ENCODE data around the gene SSX5. TPM values are rescaled to one million over a fixed set of nuclear protein-coding genes. Genes with fewer than 3 reads are reported as not detected.
"Not testable (repeated sequence)": the region's sequence is repeated elsewhere in the genome, so short reads cannot be mapped to it uniquely, and the experiment has no call there.

SSX5 gene
- total RNA-seq (ENCODE audit: unreplicated experiment), result not detected
- long read RNA-seq, partial matches to known transcripts, result 1 of 1 reads
- long read RNA-seq, other reads (novel, unspliced or antisense), result 0 of 1 reads

GRCh38 chrX:48196745-48197201 lies at the start of gene SSX5:
SSX5 (minus strand) TSS chrX:48196795; CDS start chrX:48195358, 1,437 bp downstream.
- Mint-ChIP-seq H3K36me3 (ENCODE audit: low read depth, unreplicated experiment) (no peaks in the 10 kb centered on the region), H3K4me3 (ENCODE audit: unreplicated experiment) (no peak within 1 kb of the TSS), H3K27ac (ENCODE audit: unreplicated experiment) (no peak within 1 kb of the TSS), H3K4me1 (ENCODE audit: unreplicated experiment) (no peaks in the 10 kb centered on the region), H3K9me3 (ENCODE audit: unreplicated experiment) (no peaks in the 10 kb centered on the region), H3K27me3 (ENCODE audit: unreplicated experiment) (no peaks in the 10 kb centered on the region)
- DNase-seq (ENCODE audit: low spot score), result no peak
- no peak for TF ChIP-seq CTCF (IDR thresholded peaks at IDR 0.05; ENCODE audit: unreplicated experiment)

DNA sequence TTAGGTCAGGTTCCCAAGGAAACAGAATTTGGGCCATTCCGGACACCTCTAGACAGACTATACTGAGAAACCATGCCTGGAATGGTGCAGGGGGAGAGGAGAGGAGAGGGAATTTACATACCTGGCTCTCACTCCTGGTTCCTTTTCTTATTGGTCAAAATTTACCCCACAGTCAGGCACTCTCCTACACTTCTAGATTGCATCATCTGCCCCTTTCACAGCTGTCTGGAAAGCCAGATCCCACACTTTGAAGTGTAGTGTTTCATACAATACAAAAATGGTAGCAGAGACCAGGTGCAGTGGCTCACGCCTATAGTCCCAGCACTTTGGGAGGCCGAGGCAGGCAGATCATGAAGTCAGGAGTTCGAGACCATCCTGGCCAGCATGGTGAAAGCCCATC lies 27.6 kb upstream of the SSX5 start:
- not testable (repeated sequence) for H3K4me3 Mint-ChIP-seq (ENCODE audit: unreplicated experiment); H3K36me3 Mint-ChIP-seq (ENCODE audit: low read depth, unreplicated experiment); H3K27me3 Mint-ChIP-seq (ENCODE audit: unreplicated experiment); H3K27ac Mint-ChIP-seq (ENCODE audit: unreplicated experiment); H3K4me1 Mint-ChIP-seq (ENCODE audit: unreplicated experiment); DNase-seq (ENCODE audit: low spot score); H3K9me3 Mint-ChIP-seq (ENCODE audit: unreplicated experiment)

DNA sequence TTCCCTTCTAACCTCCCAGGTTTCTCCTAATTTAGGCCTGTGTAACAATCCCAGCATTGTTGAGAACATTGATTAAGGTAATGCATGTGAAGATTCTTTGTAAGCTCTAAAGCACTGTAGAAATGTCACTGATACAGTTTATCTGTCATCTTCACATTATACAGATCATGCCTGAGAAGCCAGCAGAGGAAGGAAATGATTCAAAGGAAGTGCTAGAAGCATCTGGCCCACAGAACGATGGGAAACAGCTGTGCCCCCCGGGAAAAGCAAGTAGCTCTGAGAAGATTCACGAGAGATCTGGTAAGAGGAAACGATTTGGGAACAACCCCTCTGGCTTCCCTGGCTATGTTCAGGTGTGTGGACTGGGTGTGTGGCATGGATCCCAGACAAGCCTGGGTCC lies 17.7 kb upstream of the SSX5 start:
- not testable (repeated sequence) for H3K27me3 Mint-ChIP-seq (ENCODE audit: unreplicated experiment); H3K36me3 Mint-ChIP-seq (ENCODE audit: low read depth, unreplicated experiment); H3K9me3 Mint-ChIP-seq (ENCODE audit: unreplicated experiment); H3K4me3 Mint-ChIP-seq (ENCODE audit: unreplicated experiment); H3K4me1 Mint-ChIP-seq (ENCODE audit: unreplicated experiment)
- peak overlapping the region; percentile 27 for H3K27ac Mint-ChIP-seq (ENCODE audit: unreplicated experiment)
- peak; percentile 3 for DNase-seq (ENCODE audit: low spot score)

- not testable (repeated sequence) for H3K4me1 Mint-ChIP-seq (ENCODE audit: unreplicated experiment); H3K27me3 Mint-ChIP-seq (ENCODE audit: unreplicated experiment); H3K4me3 Mint-ChIP-seq (ENCODE audit: unreplicated experiment); H3K36me3 Mint-ChIP-seq (ENCODE audit: low read depth, unreplicated experiment); H3K9me3 Mint-ChIP-seq (ENCODE audit: unreplicated experiment)
- DNase-seq (ENCODE audit: low spot score), result peak; percentile 2
- peak overlapping the region; percentile 83 for H3K27ac Mint-ChIP-seq (ENCODE audit: unreplicated experiment)
Observed at GRCh38 chrX:48190024-48190423, 6.6 kb downstream of the SSX5 start.

- H3K4me1 Mint-ChIP-seq (ENCODE audit: unreplicated experiment); DNase-seq (ENCODE audit: low spot score); H3K27ac Mint-ChIP-seq (ENCODE audit: unreplicated experiment); H3K27me3 Mint-ChIP-seq (ENCODE audit: unreplicated experiment); H3K9me3 Mint-ChIP-seq (ENCODE audit: unreplicated experiment); H3K36me3 Mint-ChIP-seq (ENCODE audit: low read depth, unreplicated experiment); H3K4me3 Mint-ChIP-seq (ENCODE audit: unreplicated experiment): not testable (repeated sequence)
Observed at GRCh38 chrX:48181882-48182281, 14.7 kb downstream of the SSX5 start.

DNA sequence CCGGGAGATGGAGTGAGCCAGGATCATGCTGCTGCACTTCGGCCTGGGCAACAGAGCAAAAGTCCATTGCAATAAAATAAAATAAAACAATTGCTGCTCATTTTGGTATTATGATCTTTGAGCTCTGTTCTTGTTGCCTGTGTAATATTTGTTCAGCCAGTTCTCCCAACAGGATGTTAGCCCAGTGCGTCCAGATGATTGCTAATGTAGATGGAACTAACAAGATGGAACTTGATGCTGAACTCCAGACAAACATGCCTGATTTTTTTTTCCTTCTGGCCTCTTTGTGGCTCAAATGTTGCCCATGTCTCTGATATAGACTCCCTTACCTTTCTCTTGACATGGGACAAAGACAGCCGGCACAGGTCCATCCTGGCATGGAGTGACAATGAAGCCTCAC lies 15.8 kb downstream of the SSX5 start:
- Mint-ChIP-seq H3K4me3 (ENCODE audit: unreplicated experiment) (no peak overlapping the region), H3K9me3 (ENCODE audit: unreplicated experiment) (no peaks in the 10 kb centered on the region), H3K27ac (ENCODE audit: unreplicated experiment) (no peak overlapping the region), H3K4me1 (ENCODE audit: unreplicated experiment) (no peaks in the 10 kb centered on the region), H3K36me3 (ENCODE audit: low read depth, unreplicated experiment) (no peaks in the 10 kb centered on the region), H3K27me3 (ENCODE audit: unreplicated experiment) (peaks cover 3% of the 10 kb centered on the region)
- DNase-seq (ENCODE audit: low spot score), result no peak
- no peak for TF ChIP-seq CTCF (IDR thresholded peaks at IDR 0.05; ENCODE audit: unreplicated experiment)

DNA sequence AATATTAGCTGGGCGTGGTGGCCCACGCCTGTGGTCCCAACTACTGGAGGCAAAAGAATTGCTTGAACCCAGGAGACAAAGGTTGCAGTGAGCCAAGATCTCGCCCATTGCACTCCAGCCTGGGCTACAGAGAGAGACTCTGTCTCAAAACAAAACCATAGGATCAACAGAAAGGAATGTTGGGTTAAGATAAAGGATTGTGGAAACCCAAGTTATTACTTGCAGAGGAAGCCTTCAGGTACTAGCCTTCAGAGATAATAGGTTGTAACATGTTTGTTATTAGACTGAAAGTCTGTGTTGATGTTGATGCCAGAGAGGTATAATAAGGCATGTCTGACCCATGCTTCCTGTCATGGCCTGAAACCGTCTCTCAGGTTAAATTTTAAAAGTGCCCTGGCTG lies 16.9 kb downstream of the SSX5 start:
- TF ChIP-seq CTCF (IDR thresholded peaks at IDR 0.05; ENCODE audit: unreplicated experiment), result no peak
- Mint-ChIP-seq H3K4me3 (ENCODE audit: unreplicated experiment) (no peak overlapping the region), H3K9me3 (ENCODE audit: unreplicated experiment) (no peaks in the 10 kb centered on the region), H3K27ac (ENCODE audit: unreplicated experiment) (no peak overlapping the region), H3K4me1 (ENCODE audit: unreplicated experiment) (no peaks in the 10 kb centered on the region), H3K27me3 (ENCODE audit: unreplicated experiment) (peaks cover 2% of the 10 kb centered on the region), H3K36me3 (ENCODE audit: low read depth, unreplicated experiment) (no peaks in the 10 kb centered on the region)
- no peak for DNase-seq (ENCODE audit: low spot score)

- not testable (repeated sequence) for H3K27ac Mint-ChIP-seq (ENCODE audit: unreplicated experiment); H3K36me3 Mint-ChIP-seq (ENCODE audit: low read depth, unreplicated experiment); H3K9me3 Mint-ChIP-seq (ENCODE audit: unreplicated experiment); H3K4me3 Mint-ChIP-seq (ENCODE audit: unreplicated experiment); H3K4me1 Mint-ChIP-seq (ENCODE audit: unreplicated experiment); DNase-seq (ENCODE audit: low spot score); H3K27me3 Mint-ChIP-seq (ENCODE audit: unreplicated experiment)
Observed at GRCh38 chrX:48166322-48166721, 30.3 kb downstream of the SSX5 start.

Measured in endothelial cell (in vitro differentiated cells).